Nephron (organoid): Measurements from ENCODE around the gene GABPA.

Experiments
- H3K27ac Mint-ChIP-seq, 3 experiments: 2 replicates each; pipeline ENCODE4 v1.8.0; 2020; ENCODE audit warnings: mixed read lengths in 3 of 3, mild to moderate bottlenecking in 2 of 3, moderate library complexity in 1 of 3
- H3K27me3 Mint-ChIP-seq: 2 replicates; pipeline ENCODE4 v1.8.0; 2021; ENCODE audit warnings: low read depth, mild to moderate bottlenecking, moderate library complexity, mixed read lengths
- H3K36me3 Mint-ChIP-seq: 2 replicates; pipeline ENCODE4 v1.8.0; 2020; ENCODE audit warnings: low read depth, mixed read lengths
- H3K4me1 Mint-ChIP-seq: 2 replicates; pipeline ENCODE4 v1.8.0; 2020; ENCODE audit warnings: mixed read lengths
- H3K4me3 Mint-ChIP-seq, 3 experiments: 2 replicates each; pipeline ENCODE4 v1.8.0; 2020; ENCODE audit warnings: mild to moderate bottlenecking in 3 of 3, mixed read lengths in 3 of 3, moderate library complexity in 2 of 3
- H3K9me3 Mint-ChIP-seq: 2 replicates; pipeline ENCODE4 v1.8.0; 2020; ENCODE audit warnings: mixed read lengths
- CTCF ChIP-seq, 3 experiments: fragments of 200-600 bp; sonication (generic); IDR thresholded peaks; one replicate each; pipeline ENCODE4 v1.5.0; 2021; ENCODE audit warnings: antibody characterized with exemption in 3 of 3; ENCODE audit not compliant: unreplicated experiment in 3 of 3

GABPA gene

GRCh38 chr21:25750085-25750484 lies 15.3 kb downstream of the GABPA start:
- TF ChIP-seq CTCF (IDR thresholded peaks at IDR 0.05; ENCODE audit: unreplicated experiment in 3 of 3) = no peak
- Mint-ChIP-seq H3K4me1 (no peaks in the 10 kb centered on the region), H3K27ac (peak overlapping the region in 1 of 3 experiments; percentile 5), H3K9me3 (no peaks in the 10 kb centered on the region), H3K27me3 (no peaks in the 10 kb centered on the region), H3K4me3 (no peak overlapping the region), H3K36me3 (peaks cover 38% of the 10 kb centered on the region)

- Mint-ChIP-seq H3K27me3 (no peaks in the 10 kb centered on the region), H3K27ac (no peak overlapping the region), H3K4me1 (peaks cover 5% of the 10 kb centered on the region), H3K4me3 (no peak overlapping the region), H3K36me3 (peaks cover 43% of the 10 kb centered on the region), H3K9me3 (no peaks in the 10 kb centered on the region)
- TF ChIP-seq CTCF (IDR thresholded peaks at IDR 0.05; ENCODE audit: unreplicated experiment in 3 of 3) = no peak
Observed at GRCh38 chr21:25752416-25752815, 17.6 kb downstream of the GABPA start.

GRCh38 chr21:25756190-25756932 lies 21.6 kb downstream of the GABPA start:
- peaks cover 71% of the 10 kb centered on the region for H3K36me3 Mint-ChIP-seq
- no peaks in the 10 kb centered on the region for H3K27me3 Mint-ChIP-seq
- no peaks in the 10 kb centered on the region for H3K9me3 Mint-ChIP-seq
- H3K4me3 Mint-ChIP-seq = no peak overlapping the region
- peak overlapping the region in 1 of 3 experiments; percentile 36 for H3K27ac Mint-ChIP-seq
- peaks cover 10% of the 10 kb centered on the region for H3K4me1 Mint-ChIP-seq
- no peak for TF ChIP-seq CTCF (IDR thresholded peaks at IDR 0.05; ENCODE audit: unreplicated experiment in 3 of 3)

GRCh38 chr21:25757531-25757930 lies 22.8 kb downstream of the GABPA start:
- Mint-ChIP-seq H3K9me3 (no peaks in the 10 kb centered on the region), H3K4me1 (peaks cover 10% of the 10 kb centered on the region), H3K27me3 (no peaks in the 10 kb centered on the region), H3K27ac (peak overlapping the region in 2 of 3 experiments; percentile 80 to 83), H3K36me3 (peaks cover 71% of the 10 kb centered on the region), H3K4me3 (no peak overlapping the region)
- TF ChIP-seq CTCF (IDR thresholded peaks at IDR 0.05; ENCODE audit: unreplicated experiment in 3 of 3) = no peak

- Mint-ChIP-seq H3K4me1 (peaks cover 10% of the 10 kb centered on the region), H3K36me3 (peaks cover 70% of the 10 kb centered on the region), H3K27me3 (no peaks in the 10 kb centered on the region), H3K4me3 (no peak overlapping the region), H3K27ac (no peak overlapping the region), H3K9me3 (no peaks in the 10 kb centered on the region)
- no peak for TF ChIP-seq CTCF (IDR thresholded peaks at IDR 0.05; ENCODE audit: unreplicated experiment in 3 of 3)
Observed at GRCh38 chr21:25759573-25759972, 24.8 kb downstream of the GABPA start.

- no peak overlapping the region for H3K27ac Mint-ChIP-seq
- no peak for TF ChIP-seq CTCF (IDR thresholded peaks at IDR 0.05; ENCODE audit: unreplicated experiment in 3 of 3)
- no peak overlapping the region for H3K4me3 Mint-ChIP-seq
- peaks cover 72% of the 10 kb centered on the region for H3K36me3 Mint-ChIP-seq
- H3K9me3 Mint-ChIP-seq = no peaks in the 10 kb centered on the region
- H3K27me3 Mint-ChIP-seq = no peaks in the 10 kb centered on the region
- peaks cover 10% of the 10 kb centered on the region for H3K4me1 Mint-ChIP-seq
Observed at GRCh38 chr21:25760061-25760460, 25.3 kb downstream of the GABPA start.
